Measurements from ENCODE around the gene CUX1. TPM values are rescaled to one million over a fixed set of nuclear protein-coding genes. Genes with fewer than 3 reads are reported as not detected.
A peak's percentile ranks its signal among the peaks of the same experiment; 100 is the strongest.

CUX1 gene
- total and polyA plus RNA-seq, 2 of the 13 experiments (the other 11 are each of a cell fraction or from before 2014, with no cell fraction given): 13.7 to 14.9 TPM

DNA sequence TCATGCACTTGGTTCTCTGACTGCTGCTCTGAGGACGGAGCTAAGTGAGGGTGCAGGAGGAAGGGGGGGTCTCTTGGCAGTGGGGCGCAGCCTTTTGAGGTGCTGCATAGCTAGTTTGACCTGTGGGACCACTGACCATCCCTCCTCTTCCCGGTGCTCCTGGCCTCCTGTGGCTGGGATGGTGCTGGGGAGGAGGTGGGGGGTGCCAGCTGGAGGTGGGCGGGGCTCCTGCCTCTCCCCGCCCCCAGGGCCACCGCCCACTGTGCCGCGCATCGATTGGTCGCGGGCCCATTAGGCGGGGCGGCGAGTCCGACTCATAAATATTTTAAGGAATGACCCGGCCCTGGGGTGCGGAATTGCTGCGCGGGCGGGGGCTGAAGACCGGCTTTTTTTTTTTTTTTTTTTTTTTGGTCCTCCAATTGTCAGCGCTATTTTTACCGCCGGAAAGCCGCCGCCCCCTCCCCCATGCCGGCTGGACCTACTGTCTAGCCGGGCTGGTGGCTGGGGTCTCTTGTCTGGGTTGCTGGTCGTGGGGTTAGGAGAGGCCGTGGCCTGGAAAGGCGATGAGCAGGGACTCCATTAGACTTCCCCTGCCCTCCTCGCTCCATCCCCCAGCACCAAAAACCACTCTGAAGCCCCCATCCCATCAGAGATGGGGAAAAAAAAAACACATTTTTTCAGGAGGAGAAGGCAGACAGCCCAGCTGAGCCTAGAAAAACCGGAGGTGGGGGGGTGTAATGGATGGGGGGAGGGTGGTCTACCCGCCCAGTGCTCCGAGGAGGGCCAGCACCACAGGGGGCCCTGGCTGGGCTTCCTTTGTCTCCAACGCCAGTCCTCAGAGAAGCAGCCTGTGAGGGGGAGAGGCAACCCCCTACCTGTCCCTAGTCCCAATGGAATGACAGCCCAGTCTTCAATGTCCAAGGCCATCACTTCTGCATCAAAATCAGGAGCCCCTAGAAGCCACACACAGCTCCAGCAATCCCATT is 475.7 kb downstream of the CUX1 start (continued):
- TF ChIP-seq, protein P1, sequence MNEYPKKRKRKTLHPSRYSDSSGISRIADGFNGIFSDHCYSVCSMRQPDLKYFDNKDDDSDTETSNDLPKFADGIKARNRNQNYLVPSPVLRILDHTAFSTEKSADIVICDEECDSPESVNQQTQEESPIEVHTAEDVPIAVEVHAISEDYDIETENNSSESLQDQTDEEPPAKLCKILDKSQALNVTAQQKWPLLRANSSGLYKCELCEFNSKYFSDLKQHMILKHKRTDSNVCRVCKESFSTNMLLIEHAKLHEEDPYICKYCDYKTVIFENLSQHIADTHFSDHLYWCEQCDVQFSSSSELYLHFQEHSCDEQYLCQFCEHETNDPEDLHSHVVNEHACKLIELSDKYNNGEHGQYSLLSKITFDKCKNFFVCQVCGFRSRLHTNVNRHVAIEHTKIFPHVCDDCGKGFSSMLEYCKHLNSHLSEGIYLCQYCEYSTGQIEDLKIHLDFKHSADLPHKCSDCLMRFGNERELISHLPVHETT (CRISPR knock-in tag; conservative IDR thresholded peaks at IDR 0.05): no peak
- TF ChIP-seq CEBPG (CRISPR knock-in tag; IDR thresholded peaks at IDR 0.05) (no peak), CAMTA2 (CRISPR knock-in tag; IDR thresholded peaks at IDR 0.05; ENCODE audit: borderline replicate concordance) (no peak)

DNA sequence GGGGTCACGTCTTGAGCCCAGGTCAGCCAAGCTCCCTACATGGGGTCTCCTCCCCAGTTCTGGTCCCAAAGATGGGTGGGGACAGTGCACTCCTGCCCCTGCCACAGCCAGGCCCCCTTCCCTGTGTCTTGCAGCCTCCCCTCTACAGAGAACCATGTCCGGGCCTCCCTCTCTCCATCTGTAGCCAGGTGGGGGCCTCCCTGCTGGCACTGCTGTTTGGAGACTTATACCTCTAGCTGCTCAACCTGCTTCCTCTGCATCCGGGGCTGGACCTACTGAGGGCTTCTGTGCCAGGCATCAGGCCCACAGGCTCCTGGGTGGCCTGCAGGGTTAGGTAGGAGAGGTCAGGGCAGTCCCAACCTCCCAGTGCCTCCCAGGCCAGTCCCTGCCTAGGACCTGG is 477.2 kb downstream of the CUX1 start:
- ChIA-PET POLR2A (no interaction called here), CTCF (ENCODE audit: low intra/inter-chr PET ratio, low total read pairs) (no interaction called here)
- Histone ChIP-seq H3K27ac (ENCODE audit: extremely low read length, insufficient read depth, low read length) (no peak overlapping the region), H3K27me3 (ENCODE audit: control insufficient read depth in 1 of 2, insufficient read depth in 2 of 2, low read length in 2 of 2) (peaks cover 0 to 9% of the 10 kb centered on the region in 2 experiments; a peak in 1 of 5 replicates), H3K9me3 (ENCODE audit: low read length) (no peaks in the 10 kb centered on the region), H3K9ac (ENCODE audit: insufficient read depth, low read depth, low read length) (no peak overlapping the region), H2AFZ (ENCODE audit: low read length) (no peak overlapping the region), H4K20me1 (ENCODE audit: insufficient read depth, low read length) (peaks cover 5% of the 10 kb centered on the region; the same call in 1 of the 2 replicates), H3K4me1 (ENCODE audit: insufficient read depth, low read length) (peaks cover 12% of the 10 kb centered on the region), H3K4me3 (replicated peaks in 1 of 3; ENCODE audit: insufficient read depth in 1 of 3, low read depth in 2 of 3, low read length in 3 of 3) (no peak overlapping the region), H3K4me2 (ENCODE audit: low read depth, low read length) (no peak overlapping the region), H3K36me3 (replicated peaks in 1 of 2; ENCODE audit: control insufficient read depth in 1 of 2, insufficient read depth in 2 of 2, low read length in 2 of 2) (no peaks in the 10 kb centered on the region), H3K79me2 (ENCODE audit: insufficient read depth, low read length) (no peaks in the 10 kb centered on the region)
- 30% methylated on average over 2 of the region's 3 CpGs for WGBS (ENCODE audit: low lambda C conversion rate)
- in situ Hi-C loops (cut with HindIII; ENCODE audit: extremely low pct_ligation_motif_present, low pct_unique_long_range_greater_than_20kb) (no loop called here), intact Hi-C loops (cut with micrococcal nuclease; ENCODE audit: unreplicated experiment) (no loop called here)
- BruUV-seq (replicated peaks): no TSS peak
- ATAC-seq: peak; percentile 23
- no peak for FAIRE-seq
- DNase-seq (ENCODE audit: low spot score): no peak
- TF ChIP-seq RARA (CRISPR knock-in tag; IDR thresholded peaks at IDR 0.05): no peak
- no peak for TF ChIP-seq MTF1 (CRISPR knock-in tag; IDR thresholded peaks at IDR 0.05)
- TF ChIP-seq ZBTB7A (CRISPR knock-in tag; IDR thresholded peaks at IDR 0.05): no peak
- no peak for TF ChIP-seq TCF12 (IDR thresholded peaks at IDR 0.05)
- TF ChIP-seq TCF12 (CRISPR knock-in tag; IDR thresholded peaks at IDR 0.05): no peak
- TF ChIP-seq NBN (conservative IDR thresholded peaks at IDR 0.05): no peak
- TF ChIP-seq, protein P2, sequence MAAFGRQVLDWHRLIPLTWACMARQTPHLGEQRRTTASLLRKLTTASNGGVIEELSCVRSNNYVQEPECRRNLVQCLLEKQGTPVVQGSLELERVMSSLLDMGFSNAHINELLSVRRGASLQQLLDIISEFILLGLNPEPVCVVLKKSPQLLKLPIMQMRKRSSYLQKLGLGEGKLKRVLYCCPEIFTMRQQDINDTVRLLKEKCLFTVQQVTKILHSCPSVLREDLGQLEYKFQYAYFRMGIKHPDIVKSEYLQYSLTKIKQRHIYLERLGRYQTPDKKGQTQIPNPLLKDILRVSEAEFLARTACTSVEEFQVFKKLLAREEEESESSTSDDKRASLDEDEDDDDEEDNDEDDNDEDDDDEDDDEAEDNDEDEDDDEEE (CRISPR knock-in tag; IDR thresholded peaks at IDR 0.05): no peak
- no peak for TF ChIP-seq HNRNPK (IDR thresholded peaks at IDR 0.05; ENCODE audit: low read depth, low read length, poor library complexity, severe bottlenecking)
- TF ChIP-seq RAD51 (IDR thresholded peaks at IDR 0.05; ENCODE audit: borderline replicate concordance): no peak
- TF ChIP-seq THYN1 (CRISPR knock-in tag; IDR thresholded peaks at IDR 0.05; ENCODE audit: borderline replicate concordance, low read depth): no peak
- TF ChIP-seq HCFC1 (IDR thresholded peaks at IDR 0.05; ENCODE audit: low read depth, low read length): no peak
- TF ChIP-seq, protein P3, sequence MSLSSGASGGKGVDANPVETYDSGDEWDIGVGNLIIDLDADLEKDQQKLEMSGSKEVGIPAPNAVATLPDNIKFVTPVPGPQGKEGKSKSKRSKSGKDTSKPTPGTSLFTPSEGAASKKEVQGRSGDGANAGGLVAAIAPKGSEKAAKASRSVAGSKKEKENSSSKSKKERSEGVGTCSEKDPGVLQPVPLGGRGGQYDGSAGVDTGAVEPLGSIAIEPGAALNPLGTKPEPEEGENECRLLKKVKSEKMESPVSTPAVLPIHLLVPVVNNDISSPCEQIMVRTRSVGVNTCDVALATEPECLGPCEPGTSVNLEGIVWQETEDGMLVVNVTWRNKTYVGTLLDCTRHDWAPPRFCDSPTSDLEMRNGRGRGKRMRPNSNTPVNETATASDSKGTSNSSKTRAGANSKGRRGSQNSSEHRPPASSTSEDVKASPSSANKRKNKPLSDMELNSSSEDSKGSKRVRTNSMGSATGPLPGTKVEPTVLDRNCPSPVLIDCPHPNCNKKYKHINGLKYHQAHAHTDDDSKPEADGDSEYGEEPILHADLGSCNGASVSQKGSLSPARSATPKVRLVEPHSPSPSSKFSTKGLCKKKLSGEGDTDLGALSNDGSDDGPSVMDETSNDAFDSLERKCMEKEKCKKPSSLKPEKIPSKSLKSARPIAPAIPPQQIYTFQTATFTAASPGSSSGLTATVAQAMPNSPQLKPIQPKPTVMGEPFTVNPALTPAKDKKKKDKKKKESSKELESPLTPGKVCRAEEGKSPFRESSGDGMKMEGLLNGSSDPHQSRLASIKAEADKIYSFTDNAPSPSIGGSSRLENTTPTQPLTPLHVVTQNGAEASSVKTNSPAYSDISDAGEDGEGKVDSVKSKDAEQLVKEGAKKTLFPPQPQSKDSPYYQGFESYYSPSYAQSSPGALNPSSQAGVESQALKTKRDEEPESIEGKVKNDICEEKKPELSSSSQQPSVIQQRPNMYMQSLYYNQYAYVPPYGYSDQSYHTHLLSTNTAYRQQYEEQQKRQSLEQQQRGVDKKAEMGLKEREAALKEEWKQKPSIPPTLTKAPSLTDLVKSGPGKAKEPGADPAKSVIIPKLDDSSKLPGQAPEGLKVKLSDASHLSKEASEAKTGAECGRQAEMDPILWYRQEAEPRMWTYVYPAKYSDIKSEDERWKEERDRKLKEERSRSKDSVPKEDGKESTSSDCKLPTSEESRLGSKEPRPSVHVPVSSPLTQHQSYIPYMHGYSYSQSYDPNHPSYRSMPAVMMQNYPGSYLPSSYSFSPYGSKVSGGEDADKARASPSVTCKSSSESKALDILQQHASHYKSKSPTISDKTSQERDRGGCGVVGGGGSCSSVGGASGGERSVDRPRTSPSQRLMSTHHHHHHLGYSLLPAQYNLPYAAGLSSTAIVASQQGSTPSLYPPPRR (CRISPR knock-in tag; IDR thresholded peaks at IDR 0.05; ENCODE audit: borderline replicate concordance): no peak
- TF ChIP-seq ZBTB38 (CRISPR knock-in tag; IDR thresholded peaks at IDR 0.05): no peak
- TF ChIP-seq ZNF232 (CRISPR knock-in tag; IDR thresholded peaks at IDR 0.05; ENCODE audit: borderline replicate concordance): no peak
